ENCODE data around the gene ACOT11.

ACOT11 gene

GRCh38 chr1:54542120-54542961 lies 5.7 kb upstream of the ACOT11 start:
- Mint-ChIP-seq H3K4me1 (peaks cover 19% of the 10 kb centered on the region), H3K9me3 (no peaks in the 10 kb centered on the region), H3K4me3 (peak overlapping the region; percentile 60), H3K36me3 (ENCODE audit: insufficient read depth) (peaks cover 1% of the 10 kb centered on the region), H3K27ac (ENCODE audit: low read depth) (peak overlapping the region; percentile 34), H3K27me3 (peaks cover 6% of the 10 kb centered on the region)
- ATAC-seq (replicated peaks; ENCODE audit: extremely low read depth, poor library complexity, severe bottlenecking) (peak; percentile 83), DNase-seq (ENCODE audit: low spot score in 2 of 2) (peak in 1 of 2 donors; percentile 24)

DNA sequence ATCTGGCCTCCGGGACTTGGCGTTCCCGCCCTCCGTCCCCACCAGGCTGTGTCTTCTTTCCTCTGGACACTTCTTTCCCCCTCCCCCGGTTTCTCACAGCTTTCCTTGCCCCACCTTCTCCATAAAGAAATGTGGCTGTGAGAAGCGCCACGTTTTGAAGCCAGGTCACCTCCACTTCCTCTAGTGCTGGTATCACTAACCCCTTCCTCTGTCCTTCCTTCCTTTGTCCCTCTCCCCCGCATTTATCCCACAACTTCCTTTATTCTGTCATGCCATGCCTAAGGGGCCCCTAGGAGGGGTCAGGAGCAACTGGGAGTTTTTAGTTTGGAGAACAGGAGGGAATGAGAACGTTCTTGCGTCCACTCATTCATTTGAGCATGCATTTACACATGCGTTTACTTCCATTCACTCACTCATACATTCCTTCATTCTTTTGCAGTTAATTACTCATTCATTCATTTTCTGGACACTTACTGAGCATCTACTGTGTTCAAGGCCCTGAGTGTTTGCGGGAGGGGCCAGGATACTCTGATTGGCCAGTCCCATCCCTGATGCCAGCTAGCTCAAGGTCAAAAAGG lies 5.0 kb upstream of the ACOT11 start:
- Mint-ChIP-seq H3K4me3 (peak overlapping the region; percentile 60), H3K27ac (ENCODE audit: low read depth) (peak overlapping the region; percentile 34), H3K36me3 (ENCODE audit: insufficient read depth) (peaks cover 1% of the 10 kb centered on the region), H3K4me1 (peaks cover 19% of the 10 kb centered on the region), H3K27me3 (no peaks in the 10 kb centered on the region), H3K9me3 (no peaks in the 10 kb centered on the region)
- no peak for DNase-seq (ENCODE audit: low spot score in 2 of 2)
- ATAC-seq (replicated peaks; ENCODE audit: extremely low read depth, poor library complexity, severe bottlenecking) = no peak

- no peak for DNase-seq (ENCODE audit: low spot score in 2 of 2)
- Mint-ChIP-seq H3K9me3 (no peaks in the 10 kb centered on the region), H3K27ac (ENCODE audit: low read depth) (peak overlapping the region; percentile 34), H3K36me3 (ENCODE audit: insufficient read depth) (peaks cover 1% of the 10 kb centered on the region), H3K4me1 (peaks cover 19% of the 10 kb centered on the region), H3K4me3 (no peak overlapping the region), H3K27me3 (no peaks in the 10 kb centered on the region)
- ATAC-seq (replicated peaks; ENCODE audit: extremely low read depth, poor library complexity, severe bottlenecking) = no peak
Measured at GRCh38 chr1:54543729-54544496, 4.1 kb upstream of the ACOT11 start.

DNA sequence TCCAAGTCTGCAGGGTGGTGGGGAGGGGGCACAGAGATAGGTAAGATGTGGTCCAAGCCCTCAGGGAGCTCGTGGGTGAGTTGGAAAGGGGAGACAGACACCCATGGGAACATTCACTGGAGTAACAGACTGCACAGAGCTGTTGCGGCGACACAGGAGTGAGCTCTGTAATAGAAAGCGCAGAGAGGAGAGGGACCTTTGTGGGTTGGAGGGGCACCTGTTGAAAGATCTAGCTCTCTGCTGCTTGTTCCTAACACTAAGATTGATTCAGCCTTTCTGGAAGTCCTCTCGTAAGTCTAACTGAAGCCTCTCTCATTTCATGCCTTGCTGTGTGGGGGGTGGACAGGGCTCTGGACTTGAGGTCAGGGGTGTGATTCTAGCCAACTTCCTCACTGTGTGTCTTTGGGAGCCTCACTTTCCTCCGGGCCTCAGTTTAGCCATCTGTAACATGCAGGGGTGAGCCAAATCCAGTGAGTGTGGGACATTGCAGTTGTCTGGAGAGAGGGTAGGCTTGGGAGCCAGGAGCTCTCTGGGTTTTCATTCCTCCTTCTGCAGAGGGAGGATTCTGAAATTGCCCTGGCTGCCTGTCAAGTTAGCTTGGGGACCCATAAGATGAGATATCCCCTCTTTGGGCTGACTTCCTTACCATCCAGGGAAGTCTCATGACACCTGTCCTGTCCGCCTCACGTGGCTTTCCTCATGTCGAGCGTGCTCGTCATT lies 2.0 kb upstream of the ACOT11 start:
- DNase-seq (ENCODE audit: low spot score in 2 of 2) = no peak
- no peaks in the 10 kb centered on the region for H3K27me3 Mint-ChIP-seq
- no peak for ATAC-seq (replicated peaks; ENCODE audit: extremely low read depth, poor library complexity, severe bottlenecking)
- H3K9me3 Mint-ChIP-seq = no peaks in the 10 kb centered on the region
- peaks cover 1% of the 10 kb centered on the region for H3K36me3 Mint-ChIP-seq (ENCODE audit: insufficient read depth)
- H3K4me3 Mint-ChIP-seq = no peak overlapping the region
- H3K4me1 Mint-ChIP-seq = peaks cover 19% of the 10 kb centered on the region
- no peak overlapping the region for H3K27ac Mint-ChIP-seq (ENCODE audit: low read depth)

DNA sequence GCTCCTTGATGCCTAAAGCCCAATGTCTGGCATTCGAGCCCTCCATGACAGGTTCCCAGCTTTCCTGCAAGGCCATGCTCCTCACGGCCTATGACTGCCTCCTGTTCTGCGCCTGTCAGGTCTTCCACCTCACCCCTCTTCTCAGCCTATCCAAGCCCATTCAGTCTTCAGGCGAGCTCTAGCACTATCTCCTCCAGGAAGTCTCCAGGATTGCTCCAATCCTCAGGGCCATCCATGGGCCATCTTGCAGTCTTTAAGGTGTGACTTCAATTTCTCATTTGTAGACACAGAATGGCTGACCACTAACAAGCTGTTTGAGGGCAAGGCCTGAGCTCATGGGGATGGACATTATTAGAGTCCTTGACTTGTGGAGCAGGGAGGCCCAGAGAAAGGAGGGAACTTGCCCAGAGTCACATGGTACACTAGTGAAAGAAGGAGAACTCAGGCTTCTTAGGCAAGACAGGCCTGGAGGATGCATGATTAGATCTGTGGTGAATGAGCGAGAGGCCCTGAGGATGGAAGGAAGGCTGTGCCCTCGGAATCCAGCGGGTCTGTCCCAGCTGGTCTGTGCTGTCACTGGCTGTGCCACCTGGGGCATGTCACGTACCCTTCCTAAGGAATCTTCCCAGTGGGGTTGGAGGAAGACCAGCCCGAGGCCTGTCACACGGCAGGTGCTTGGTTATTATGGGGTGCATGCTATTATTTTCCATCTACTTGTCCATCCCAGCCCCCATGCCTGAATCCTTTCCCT lies 1.2 kb upstream of the ACOT11 start:
- H3K27ac Mint-ChIP-seq (ENCODE audit: low read depth) = no peak overlapping the region
- no peak overlapping the region for H3K4me3 Mint-ChIP-seq
- no peak for DNase-seq (ENCODE audit: low spot score in 2 of 2)
- H3K27me3 Mint-ChIP-seq = no peaks in the 10 kb centered on the region
- no peaks in the 10 kb centered on the region for H3K9me3 Mint-ChIP-seq
- no peak for ATAC-seq (replicated peaks; ENCODE audit: extremely low read depth, poor library complexity, severe bottlenecking)
- peaks cover 1% of the 10 kb centered on the region for H3K36me3 Mint-ChIP-seq (ENCODE audit: insufficient read depth)
- H3K4me1 Mint-ChIP-seq = peaks cover 13% of the 10 kb centered on the region

DNA sequence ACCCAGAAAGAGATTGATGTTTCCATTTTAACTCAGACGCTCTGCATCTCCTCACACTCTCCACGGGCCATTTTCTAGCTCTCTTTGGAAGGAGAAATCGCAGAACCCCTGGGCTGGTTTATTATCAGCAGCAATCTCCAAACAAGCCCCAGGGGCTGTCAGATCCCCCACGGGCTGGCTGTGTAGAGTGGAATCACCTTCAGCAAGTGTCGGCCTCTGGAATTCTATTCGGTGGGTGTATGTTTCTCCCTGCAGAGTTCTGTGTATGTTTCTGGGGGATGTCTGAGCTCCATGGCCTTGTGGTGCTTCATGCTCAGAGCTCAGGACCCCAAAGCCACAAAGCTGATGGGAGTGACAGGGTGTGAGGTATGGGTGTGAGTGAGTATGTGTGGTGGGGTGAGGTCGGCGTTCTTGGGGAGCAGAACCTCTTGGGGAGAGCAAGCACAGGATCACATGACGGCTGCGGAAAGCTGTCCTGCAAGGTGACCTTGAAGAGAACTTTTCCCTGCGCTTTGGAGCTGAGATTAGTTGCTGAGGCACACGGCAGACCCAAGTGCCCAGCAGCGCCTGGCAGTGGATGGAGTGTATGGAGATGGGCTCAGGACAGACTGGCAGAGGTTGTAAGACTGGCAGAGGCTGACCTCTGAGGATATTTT lies 489 bp downstream of the ACOT11 start:
- Mint-ChIP-seq H3K4me1 (no peaks in the 10 kb centered on the region), H3K27ac (ENCODE audit: low read depth) (no peak overlapping the region), H3K36me3 (ENCODE audit: insufficient read depth) (peaks cover 1% of the 10 kb centered on the region), H3K9me3 (no peaks in the 10 kb centered on the region), H3K27me3 (no peaks in the 10 kb centered on the region), H3K4me3 (no peak overlapping the region)
- DNase-seq (ENCODE audit: low spot score in 2 of 2) = no peak
- ATAC-seq (replicated peaks; ENCODE audit: extremely low read depth, poor library complexity, severe bottlenecking) = no peak

GRCh38 chr1:54549181-54549924 lies 1.3 kb downstream of the ACOT11 start:
- Mint-ChIP-seq H3K4me1 (no peaks in the 10 kb centered on the region), H3K4me3 (no peak overlapping the region), H3K27ac (ENCODE audit: low read depth) (no peak overlapping the region), H3K27me3 (no peaks in the 10 kb centered on the region), H3K9me3 (no peaks in the 10 kb centered on the region), H3K36me3 (ENCODE audit: insufficient read depth) (peaks cover 1% of the 10 kb centered on the region)
- no peak for ATAC-seq (replicated peaks; ENCODE audit: extremely low read depth, poor library complexity, severe bottlenecking)
- no peak for DNase-seq (ENCODE audit: low spot score in 2 of 2)

- Mint-ChIP-seq H3K4me3 (no peak overlapping the region), H3K4me1 (no peaks in the 10 kb centered on the region), H3K27ac (ENCODE audit: low read depth) (no peak overlapping the region), H3K36me3 (ENCODE audit: insufficient read depth) (peaks cover under 1% of the 10 kb centered on the region), H3K27me3 (no peaks in the 10 kb centered on the region), H3K9me3 (no peaks in the 10 kb centered on the region)
- DNase-seq (ENCODE audit: low spot score in 2 of 2) = no peak
- ATAC-seq (replicated peaks; ENCODE audit: extremely low read depth, poor library complexity, severe bottlenecking) = no peak
Measured at GRCh38 chr1:54551891-54552290, 3.9 kb downstream of the ACOT11 start.

DNA sequence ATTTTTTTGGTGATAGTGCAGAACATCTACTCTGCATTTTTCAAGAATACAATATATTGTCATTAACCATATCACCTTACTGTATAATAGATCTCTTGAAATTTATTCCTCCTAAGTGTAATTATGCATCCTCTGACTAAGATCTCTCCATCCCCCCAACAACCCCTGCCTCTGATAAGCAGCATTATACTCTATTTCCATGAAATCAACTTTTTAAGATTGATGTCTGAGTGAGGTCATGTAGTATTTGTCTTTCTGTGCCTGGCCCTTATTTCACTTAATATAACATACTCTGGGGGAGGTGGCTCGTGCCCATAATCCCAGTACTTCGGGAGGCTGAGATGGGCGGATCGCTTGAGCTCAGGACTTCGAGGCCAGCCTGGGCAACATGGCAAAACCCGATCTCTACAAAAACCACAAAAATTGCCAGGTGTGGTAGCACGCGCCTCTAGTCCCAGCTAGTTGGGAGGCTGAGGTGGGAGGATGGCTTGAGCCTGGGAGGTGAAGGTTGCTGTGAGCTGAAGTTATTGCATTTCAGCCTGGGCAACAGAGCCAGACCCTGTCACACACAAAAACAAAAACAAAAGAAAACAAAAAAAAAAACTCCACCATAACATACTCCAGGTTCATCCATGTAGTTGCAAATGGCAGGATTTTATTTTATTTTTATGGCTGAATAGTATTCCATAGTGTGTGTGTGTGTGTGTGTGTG lies 5.7 kb downstream of the ACOT11 start:
- H3K36me3 Mint-ChIP-seq (ENCODE audit: insufficient read depth) = no peaks in the 10 kb centered on the region
- no peaks in the 10 kb centered on the region for H3K4me1 Mint-ChIP-seq
- H3K4me3 Mint-ChIP-seq = no peak overlapping the region
- peaks cover 10% of the 10 kb centered on the region for H3K27me3 Mint-ChIP-seq
- H3K27ac Mint-ChIP-seq (ENCODE audit: low read depth) = no peak overlapping the region
- ATAC-seq (replicated peaks; ENCODE audit: extremely low read depth, poor library complexity, severe bottlenecking) = no peak
- H3K9me3 Mint-ChIP-seq = no peaks in the 10 kb centered on the region
- DNase-seq (ENCODE audit: low spot score in 2 of 2) = no peak

- H3K36me3 Mint-ChIP-seq (ENCODE audit: insufficient read depth) = no peaks in the 10 kb centered on the region
- no peak for ATAC-seq (replicated peaks; ENCODE audit: extremely low read depth, poor library complexity, severe bottlenecking)
- no peak overlapping the region for H3K27ac Mint-ChIP-seq (ENCODE audit: low read depth)
- H3K9me3 Mint-ChIP-seq = no peaks in the 10 kb centered on the region
- H3K27me3 Mint-ChIP-seq = peaks cover 10% of the 10 kb centered on the region
- no peak for DNase-seq (ENCODE audit: low spot score in 2 of 2)
- no peak overlapping the region for H3K4me3 Mint-ChIP-seq
- no peaks in the 10 kb centered on the region for H3K4me1 Mint-ChIP-seq
Measured at GRCh38 chr1:54556110-54556509, 8.1 kb downstream of the ACOT11 start.

Measured in central memory CD8-positive, alpha-beta T cell (primary cell).